Loucy (cell line): Measurements from ENCODE around the gene GMPPA.

ENCODE experiments used
- EZH2phosphoT487 ChIP-seq: fragments of 200-600 bp; IDR thresholded peaks from 2 replicates; pipeline ENCODE4 v1.6.1; 2018; ENCODE audit warnings: antibody characterized with exemption, mild to moderate bottlenecking, moderate library complexity, borderline replicate concordance
- TF ChIP-seq, protein P1 (sequence below): fragments of 200-600 bp; sonication (generic); conservative IDR thresholded peaks from 2 replicates; pipeline ENCODE4 v1.5.1; 2014; ENCODE audit warnings: mild to moderate bottlenecking, antibody characterized with exemption, low read length

DNA sequence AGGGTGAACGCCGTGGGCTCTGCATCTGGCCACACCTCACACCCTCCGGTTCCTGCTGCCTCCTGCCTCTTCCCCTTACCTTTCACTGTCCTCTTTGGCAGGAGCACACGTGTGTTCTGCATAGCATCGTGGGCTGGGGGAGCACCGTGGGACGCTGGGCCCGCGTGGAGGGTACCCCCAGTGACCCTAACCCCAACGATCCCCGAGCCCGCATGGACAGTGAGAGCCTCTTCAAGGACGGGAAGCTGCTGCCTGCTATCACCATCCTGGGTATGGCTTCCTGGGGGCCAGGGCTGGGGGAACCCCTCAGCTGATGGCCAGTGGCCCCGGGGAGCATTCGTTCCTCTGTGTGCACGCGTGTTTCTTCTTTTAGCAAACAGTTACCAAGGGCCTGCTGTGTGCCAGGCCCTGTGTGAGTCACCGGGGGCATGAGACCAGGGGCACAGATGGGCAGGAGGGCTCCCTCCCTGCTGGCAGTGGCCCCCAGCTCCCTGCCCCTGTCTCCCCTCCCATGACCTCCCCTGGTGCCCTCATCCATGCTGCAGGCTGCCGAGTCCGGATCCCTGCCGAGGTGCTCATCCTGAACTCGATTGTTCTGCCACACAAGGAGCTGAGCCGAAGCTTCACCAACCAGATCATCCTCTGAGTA is 7.6 kb downstream of the GMPPA start:
- TF ChIP-seq, protein P1, sequence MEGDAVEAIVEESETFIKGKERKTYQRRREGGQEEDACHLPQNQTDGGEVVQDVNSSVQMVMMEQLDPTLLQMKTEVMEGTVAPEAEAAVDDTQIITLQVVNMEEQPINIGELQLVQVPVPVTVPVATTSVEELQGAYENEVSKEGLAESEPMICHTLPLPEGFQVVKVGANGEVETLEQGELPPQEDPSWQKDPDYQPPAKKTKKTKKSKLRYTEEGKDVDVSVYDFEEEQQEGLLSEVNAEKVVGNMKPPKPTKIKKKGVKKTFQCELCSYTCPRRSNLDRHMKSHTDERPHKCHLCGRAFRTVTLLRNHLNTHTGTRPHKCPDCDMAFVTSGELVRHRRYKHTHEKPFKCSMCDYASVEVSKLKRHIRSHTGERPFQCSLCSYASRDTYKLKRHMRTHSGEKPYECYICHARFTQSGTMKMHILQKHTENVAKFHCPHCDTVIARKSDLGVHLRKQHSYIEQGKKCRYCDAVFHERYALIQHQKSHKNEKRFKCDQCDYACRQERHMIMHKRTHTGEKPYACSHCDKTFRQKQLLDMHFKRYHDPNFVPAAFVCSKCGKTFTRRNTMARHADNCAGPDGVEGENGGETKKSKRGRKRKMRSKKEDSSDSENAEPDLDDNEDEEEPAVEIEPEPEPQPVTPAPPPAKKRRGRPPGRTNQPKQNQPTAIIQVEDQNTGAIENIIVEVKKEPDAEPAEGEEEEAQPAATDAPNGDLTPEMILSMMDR: no peak
- no peak for TF ChIP-seq EZH2phosphoT487
